ENCODE data around the gene CLK3.
"Not testable (repeated sequence)": the region's sequence is repeated elsewhere in the genome, so short reads cannot be mapped to it uniquely, and the experiment has no call there.

Gene CLK3

DNA sequence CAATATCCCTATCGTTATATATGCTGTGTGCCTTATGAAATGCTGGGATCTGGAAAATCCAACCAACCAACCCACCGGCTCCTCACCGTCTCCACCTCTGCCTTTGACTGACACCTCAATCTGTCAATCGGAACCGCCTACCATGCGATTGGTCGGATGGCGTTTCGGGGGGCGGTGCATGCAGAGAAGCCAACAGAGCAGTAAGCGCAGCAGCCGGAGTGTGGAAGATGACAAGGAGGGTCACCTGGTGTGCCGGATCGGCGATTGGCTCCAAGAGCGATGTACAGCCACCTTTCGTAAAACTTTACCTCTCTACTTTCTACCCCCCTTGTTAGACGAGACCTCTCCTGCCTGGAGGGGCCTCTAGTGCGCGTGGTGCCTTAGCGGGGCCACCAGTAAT is 6.3 kb downstream of the CLK3 start:
- no peak for DNase-seq

DNA sequence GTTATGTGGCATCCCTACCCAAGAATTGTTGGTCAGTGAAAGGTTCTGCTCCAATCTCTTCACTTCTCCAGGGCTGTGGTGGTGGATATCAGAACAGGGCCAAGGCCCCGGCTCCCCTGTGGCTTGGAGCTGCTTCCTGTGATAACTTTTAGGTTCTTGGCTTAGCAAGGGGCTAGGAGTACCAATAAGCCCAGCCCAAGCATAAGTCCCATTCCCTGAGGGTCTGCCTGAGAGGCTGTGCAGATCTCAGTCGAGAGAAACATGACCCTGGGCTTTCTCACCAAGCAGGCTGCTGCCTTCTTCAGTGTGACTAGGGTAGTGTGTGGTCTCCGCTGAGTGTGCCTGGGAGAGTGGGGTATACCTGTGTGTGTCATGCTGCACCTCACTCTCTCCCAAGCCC is 7.1 kb downstream of the CLK3 start:
- DNase-seq: no peak

DNA sequence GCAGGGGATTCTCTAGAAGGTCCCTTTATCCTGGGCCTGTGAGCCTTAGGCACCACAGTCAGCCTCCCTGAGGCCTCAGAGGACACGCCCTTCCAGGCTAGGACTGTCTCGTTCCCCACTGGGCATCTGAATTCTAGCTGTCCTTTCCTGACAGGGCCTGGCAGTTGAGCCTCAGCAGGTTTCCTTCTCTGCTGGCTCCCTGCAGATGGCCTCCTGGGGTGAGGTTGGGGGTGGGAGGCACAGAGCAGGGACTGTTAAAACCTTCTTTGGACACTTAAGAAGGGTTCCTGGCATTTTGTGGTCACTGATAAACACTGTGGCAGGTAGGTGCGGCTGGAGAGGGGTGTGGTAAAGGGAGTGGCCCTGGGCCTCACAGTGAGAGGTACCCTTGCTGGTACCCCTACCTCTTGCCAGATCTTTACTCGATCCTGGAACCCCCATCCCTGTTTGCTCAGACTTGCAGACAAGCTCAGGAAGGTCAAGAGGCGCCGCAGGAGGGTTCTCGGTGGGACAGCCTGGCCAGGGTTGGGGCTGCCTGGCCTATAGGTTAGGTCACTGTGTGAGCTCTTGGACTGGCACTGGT is 8.5 kb downstream of the CLK3 start:
- DNase-seq: no peak

GRCh38 chr15:74625693-74626092 is 10.1 kb downstream of the CLK3 start:
- DNase-seq: no peak

GRCh38 chr15:74626336-74626735 is 10.7 kb downstream of the CLK3 start:
- DNase-seq: no peak

DNA sequence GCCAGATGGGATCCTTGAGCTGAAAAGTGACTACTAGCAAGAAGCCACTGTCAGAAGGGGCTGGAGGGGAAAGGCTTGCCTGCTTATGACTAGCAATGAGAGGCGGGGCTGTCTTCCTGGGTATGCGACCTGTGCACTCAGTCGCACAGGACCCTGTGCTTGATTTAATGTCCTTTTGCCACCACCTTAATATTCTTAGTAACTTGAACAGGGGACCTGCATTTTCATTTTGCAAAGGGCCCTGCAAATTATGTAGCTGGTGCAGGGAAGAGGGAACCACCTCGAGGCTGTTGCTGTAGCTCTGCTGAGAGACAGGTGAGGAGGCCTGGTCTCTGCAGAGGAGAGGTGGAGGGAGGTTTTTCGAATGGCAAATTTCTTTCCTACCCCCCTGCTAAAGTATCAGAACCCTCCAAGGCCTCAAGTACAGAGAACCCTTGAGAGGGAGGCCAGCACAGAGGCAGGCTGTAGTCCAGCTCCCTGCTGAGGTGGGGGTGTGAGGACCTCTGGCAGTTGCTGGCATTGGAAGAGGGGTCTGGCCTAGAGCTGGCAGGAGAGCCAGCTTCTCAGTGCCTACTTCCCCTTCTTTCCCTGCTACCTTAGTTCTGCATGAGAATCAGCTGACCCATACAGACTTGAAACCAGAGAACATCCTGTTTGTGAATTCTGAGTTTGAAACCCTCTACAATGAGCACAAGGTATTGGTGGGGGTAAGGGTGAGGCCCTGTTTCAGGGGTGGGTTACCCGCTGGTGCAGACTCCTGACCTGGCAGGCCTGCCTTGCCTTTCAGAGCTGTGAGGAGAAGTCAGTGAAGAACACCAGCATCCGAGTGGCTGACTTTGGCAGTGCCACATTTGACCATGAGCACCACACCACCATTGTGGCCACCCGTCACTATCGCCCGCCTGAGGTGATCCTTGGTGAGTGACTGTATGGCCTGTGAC is 11.4 kb downstream of the CLK3 start:
- peak; percentile 72 to 76 for DNase-seq

DNA sequence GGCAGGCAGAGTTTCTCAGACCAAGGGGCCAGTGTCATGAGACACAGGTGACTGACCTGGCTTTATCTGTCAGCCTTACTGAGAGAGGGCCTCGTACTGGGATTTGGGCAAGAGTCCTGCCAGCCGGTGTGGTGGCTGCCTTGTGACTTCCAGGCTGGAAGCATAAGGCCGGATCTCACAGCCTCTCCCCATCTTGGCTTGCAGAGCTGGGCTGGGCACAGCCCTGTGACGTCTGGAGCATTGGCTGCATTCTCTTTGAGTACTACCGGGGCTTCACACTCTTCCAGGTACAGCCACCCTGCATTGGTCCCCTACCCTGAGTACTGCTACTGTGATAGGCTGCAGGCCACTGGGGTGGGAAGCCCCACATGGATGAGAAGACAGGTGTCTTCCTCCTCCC is 12.1 kb downstream of the CLK3 start:
- DNase-seq: no peak

DNA sequence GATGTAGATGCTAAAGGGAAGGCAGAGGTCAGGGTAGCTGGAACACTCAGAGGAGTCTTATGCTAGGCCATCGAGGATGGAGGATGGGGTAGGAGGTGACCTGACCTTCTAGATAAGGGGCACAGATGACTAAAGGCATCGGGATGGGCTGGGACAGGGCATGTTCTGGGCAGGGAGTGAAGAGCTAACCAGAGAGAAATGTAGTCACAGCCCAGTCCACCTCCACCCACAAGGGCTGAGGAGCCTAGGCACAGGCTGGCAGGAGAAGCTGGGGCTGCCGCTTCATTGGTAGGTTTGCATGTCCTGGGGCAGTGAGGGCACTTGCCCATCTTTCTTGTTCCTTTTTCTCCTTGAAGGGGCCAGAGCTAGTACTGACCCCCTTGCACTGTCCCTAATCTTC is 12.6 kb downstream of the CLK3 start:
- no peak for DNase-seq

GRCh38 chr15:74628949-74629348 is 13.3 kb downstream of the CLK3 start:
- no peak for DNase-seq

DNA sequence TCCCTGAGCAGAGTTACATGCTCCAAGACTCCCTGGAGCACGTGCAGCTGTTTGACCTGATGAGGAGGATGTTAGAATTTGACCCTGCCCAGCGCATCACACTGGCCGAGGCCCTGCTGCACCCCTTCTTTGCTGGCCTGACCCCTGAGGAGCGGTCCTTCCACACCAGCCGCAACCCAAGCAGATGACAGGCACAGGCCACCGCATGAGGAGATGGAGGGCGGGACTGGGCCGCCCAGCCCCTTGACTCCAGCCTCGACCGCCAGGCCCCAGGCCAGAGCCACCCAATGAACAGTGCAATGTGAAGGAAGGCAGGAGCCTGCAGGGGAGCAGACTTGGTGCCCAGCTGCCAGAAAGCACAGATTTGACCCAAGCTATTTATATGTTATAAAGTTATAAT is 14.1 kb downstream of the CLK3 start:
- not testable (repeated sequence) for DNase-seq

DNA sequence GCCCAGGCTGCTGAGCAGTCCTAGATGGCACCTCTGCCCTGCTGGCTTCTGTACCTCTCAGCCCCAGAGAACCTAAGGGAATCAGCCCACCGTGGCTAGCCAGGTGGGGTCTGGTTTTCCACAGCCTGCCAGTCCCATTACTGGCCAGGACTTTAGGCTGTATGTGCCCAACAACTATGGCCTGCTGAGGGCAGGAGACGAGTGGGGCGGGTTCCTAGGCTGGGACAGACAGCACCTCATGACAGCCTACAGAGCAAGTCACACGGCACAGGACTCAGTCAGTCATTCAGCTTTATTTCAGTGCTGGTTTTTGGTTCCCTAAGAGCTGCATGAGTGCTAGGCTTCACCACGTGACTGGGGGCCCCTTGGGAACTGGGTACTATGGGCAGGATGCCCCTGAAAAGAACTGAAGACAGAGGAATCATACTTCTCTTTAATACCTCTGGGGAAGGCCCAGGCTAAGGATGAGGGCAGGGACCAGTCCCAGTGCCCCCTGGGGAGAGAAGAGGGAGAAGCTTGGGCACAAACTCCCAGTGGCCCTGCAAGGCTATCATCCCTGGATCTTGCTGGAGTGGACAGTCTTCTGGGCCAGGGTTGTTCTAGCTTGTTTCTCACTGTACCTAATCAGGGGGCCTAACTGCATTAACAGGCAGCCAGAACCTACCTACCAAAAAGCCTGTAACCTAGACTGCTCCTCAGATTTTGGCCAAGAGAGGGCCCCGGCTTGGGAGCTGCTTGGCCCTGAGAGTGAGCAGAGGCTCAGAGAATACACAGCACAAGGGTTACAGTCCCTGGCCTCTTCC is 14.8 kb downstream of the CLK3 start:
- no peak for DNase-seq

GRCh38 chr15:74631087-74631385 is 15.4 kb downstream of the CLK3 start:
- no peak for DNase-seq

DNA sequence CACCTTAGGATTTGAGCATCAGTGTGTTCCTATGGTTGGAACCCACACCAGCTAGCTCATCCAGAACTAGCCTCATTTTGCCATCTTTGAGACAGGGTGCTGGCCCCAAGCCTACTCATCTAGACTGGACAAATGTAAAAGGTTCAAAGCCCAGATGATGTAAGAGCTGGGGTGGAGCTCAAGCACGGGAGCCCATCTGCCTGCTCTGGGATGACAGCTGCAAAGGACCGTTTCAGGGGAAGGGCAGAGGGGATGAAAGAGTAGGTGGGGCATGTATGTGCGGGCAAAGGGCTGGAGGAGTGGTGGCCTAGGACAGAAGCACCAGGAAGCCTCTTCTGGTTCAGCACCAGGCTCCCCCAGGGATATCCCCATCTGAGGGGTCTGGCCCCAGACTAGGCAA is 15.8 kb downstream of the CLK3 start:
- DNase-seq: no peak

GRCh38 chr15:74631935-74632560 is 16.4 kb downstream of the CLK3 start:
- peak; percentile 40 to 66 for DNase-seq

DNA sequence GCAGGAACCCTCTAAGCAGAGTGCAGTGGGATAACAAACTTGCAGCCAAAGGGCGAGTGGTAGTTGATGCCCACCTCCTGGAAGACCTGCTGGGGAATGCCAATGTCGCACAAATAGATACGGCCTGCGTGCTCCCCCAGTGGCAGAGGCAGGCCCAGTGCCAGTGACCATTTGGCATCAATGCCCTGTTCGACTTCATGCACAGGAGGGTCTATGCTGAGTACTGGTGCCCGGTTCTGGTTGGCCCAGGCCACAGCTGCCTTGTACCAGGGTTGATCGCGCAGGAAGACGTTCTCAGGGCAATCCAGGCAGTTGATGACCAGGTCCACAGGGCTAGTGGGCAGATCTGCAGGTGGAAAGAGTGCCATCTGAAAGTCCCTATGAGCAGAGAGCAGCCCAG is 17.0 kb downstream of the CLK3 start:
- DNase-seq: no peak

DNA sequence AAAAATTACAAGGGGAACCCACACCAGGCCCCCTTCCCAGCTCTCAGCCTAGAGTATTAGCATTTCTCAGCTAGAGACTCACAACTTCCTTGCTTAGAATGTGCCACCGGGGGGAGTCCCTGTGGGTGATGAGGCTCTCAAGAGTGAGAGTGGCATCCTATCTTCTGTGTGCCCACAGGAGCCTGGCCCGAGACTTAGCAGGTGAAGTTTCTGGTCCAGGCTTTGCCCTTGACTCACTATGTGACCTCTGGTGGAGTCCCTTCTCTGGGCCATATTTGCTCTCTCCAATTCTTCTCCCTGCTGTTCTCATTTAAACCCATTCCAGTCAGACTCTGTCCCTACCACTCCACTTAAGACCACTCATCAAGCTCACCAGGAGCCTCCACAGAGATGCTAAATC is 18.1 kb downstream of the CLK3 start:
- DNase-seq: peak in 1 of 2 experiments; percentile 14

- DNase-seq: peak; percentile 67 to 81
Measured at GRCh38 chr15:74635228-74635627, 19.6 kb downstream of the CLK3 start.

DNA sequence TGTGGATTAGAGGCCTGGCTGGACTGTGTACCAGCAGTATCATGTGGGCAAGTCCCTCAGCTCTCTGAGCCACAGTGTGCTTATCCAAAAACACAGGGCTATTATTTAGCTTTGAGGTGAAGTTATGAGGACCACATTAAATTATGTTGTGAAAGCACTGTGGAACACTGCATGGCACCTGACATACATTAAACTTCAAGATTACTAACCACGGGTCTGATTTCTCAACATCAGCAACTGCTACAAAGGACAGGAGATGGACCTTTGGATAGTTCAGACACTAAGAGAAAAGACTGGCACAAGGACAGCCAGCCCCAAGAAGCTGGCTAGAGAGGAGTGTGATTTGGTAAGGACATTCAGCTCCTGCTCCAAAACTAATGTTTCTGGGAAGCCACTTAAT is 21.3 kb downstream of the CLK3 start:
- DNase-seq: no peak

- DNase-seq: no peak
Measured at GRCh38 chr15:74641151-74641550, 25.5 kb downstream of the CLK3 start.

DNA sequence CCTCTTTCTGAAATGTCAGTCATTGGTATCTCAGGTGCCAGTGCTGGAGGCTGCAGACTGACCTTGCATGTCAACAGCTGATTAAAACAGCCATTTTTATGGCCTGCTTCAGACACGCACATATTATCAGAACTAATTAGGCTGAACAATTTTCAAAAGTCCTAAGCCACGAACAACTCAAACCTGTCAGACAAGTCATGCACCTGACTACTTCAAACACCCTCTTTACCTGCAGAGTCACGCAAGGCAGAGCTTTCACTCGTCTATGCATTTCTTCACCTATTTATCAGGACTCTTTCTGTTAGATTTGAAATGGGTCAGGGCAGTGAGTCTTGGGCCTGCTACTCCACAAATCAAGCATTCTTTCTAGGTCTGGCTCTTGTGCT is 26.7 kb downstream of the CLK3 start:
- no peak for DNase-seq

DNA sequence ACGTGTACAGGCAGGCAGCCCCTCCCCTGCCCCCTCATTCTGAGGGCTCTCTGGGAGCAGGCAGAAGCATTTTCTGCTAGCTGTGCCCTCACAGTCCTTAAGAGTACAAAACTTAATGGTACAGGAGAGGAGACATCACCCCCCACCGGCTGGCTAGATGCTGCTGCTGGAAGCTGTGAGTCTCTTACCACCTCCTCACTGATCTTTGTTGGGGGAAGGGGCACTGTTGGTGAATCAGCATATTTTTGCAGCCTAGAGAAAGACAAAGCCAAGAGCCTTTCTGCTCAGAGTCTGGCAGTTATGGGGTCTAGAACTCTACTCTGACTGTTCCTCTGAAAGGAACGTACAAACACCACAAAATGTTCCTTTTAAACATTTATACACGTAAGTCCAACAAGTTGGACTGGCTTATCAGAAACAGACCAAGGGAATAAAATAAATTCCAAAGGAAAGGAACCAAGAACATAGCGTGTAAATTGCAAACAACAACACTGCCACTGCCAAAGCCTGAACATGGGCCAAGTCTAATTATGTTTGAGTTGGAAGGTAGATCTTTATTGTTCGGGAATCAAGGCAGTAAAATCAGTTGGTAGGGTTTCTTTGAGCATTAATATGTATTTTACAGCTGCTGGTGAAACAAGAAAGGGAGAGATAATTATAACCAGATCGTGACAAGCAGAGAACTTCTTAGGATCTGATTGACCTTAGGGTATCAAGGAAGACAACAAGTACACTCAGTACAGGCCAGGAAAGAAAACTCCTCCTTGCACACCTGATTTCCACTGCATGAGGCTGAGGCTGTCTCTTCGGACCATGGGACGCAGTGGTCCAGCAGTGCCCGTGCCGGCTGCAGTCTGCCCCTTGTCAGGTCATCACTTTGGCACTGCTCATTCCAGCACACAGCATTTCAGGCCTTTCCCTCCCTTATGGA is 27.4 kb downstream of the CLK3 start:
- no peak for DNase-seq

DNA sequence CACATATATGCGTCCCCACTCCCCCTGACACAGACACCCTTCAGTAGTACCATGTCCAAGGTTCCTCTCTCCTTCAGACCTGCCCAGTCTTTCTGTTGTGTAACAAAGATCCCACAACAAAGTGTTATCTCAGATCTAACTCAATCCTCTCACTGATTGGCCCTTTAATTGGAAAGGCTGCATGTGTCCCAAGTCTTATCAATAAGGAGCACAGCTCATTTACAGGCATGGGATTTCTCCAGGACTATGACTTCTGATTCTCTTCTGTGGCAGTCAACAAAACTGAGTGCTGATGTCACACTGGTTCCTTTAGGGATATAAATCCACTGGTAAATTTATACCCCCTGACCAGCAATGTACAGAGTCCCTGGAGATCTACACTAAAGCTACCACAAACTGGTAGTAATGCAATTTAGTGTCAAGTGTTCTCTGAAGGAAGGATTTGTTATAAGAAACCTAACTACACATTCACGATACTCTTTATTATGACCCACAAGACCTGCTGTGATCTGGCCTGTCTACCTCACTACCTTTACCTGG is 28.1 kb downstream of the CLK3 start:
- DNase-seq: no peak
